Right lobe of liver (tissue), 4 donors: ENCODE measurements around the gene PHGDH.
"Not testable (repeated sequence)": the region's sequence is repeated elsewhere in the genome, so short reads cannot be mapped to it uniquely, and the experiment has no call there.

Source experiments
- CTCF ChIP-seq, 4 donors: fragments of 200-600 bp in 3 of 4; fragments of 450-650 bp in 1 of 4; IDR thresholded peaks; one replicate each; pipeline versions ENCODE4 v1.5.1 to v1.8.0; 2016 to 2022; ENCODE audit warnings: antibody characterized with exemption in 4 of 4, mild to moderate bottlenecking in 2 of 4
- POLR2A ChIP-seq: fragments of 450-650 bp; IDR thresholded peaks from one replicate; pipeline ENCODE4 v1.6.1; 2017; ENCODE audit warnings: antibody characterized with exemption, mild to moderate bottlenecking
- donor health status: DM: no; HTN: no; CAD: no.
- donor health status: DM: no; HTN: no; CAD: no.
- donor health status: DM: no; HTN: yes; CAD: no.

- not testable (repeated sequence) for TF ChIP-seq CTCF (IDR thresholded peaks at IDR 0.05); POLR2A
These were observed 354 bp upstream of the PHGDH start for GRCh38 chr1:119711356-119711803.
